PC-3 (cell line): ENCODE data around the gene PYM1. TPM values are rescaled to one million over a fixed set of nuclear protein-coding genes. Genes with fewer than 3 reads are reported as not detected.

Experiments
- total RNA-seq: library from RNA; depleted of rRNA; stranded (reverse); fragments of >200 nt; gene quantifications from 2 replicates; pipeline ENCODE4 v1.2.3, GENCODE V29; 2014; rRNA removed

PYM1 gene
- total RNA-seq, 1 experiment from 2014 or later, result 39.0 TPM

Other genes with a start within 250 kb of the PYM1 start
- 4.4 and 9.7 TPM in 2 replicates for gene ITGA7, start 220.0 kb downstream of the PYM1 start, total RNA-seq
- 63.5 and 90.8 TPM in 2 replicates for gene BLOC1S1, start 211.8 kb downstream of the PYM1 start, total RNA-seq
- gene RDH5, start 207.5 kb downstream of the PYM1 start, total RNA-seq, result 4.6 and 5.1 TPM in 2 replicates
- gene CD63, start 198.9 kb downstream of the PYM1 start, total RNA-seq, result 784 and 869 TPM in 2 replicates
- 7.1 and 17.4 TPM in 2 replicates for gene GDF11, start 184.8 kb downstream of the PYM1 start, total RNA-seq
- gene SARNP, start 110.2 kb downstream of the PYM1 start, total RNA-seq, result 103 and 108 TPM in 2 replicates
- gene ORMDL2, start 109.9 kb downstream of the PYM1 start, total RNA-seq, result 19.2 and 30.6 TPM in 2 replicates
- gene DNAJC14, start 98.3 kb downstream of the PYM1 start, total RNA-seq, result 45.1 and 47.4 TPM in 2 replicates
- gene MMP19, start 85.0 kb downstream of the PYM1 start, total RNA-seq, result 0.04 and 0.17 TPM in 2 replicates
- 27.2 and 41.5 TPM in 2 replicates for gene DGKA, start 3.3 kb upstream of the PYM1 start, total RNA-seq
- gene PMEL, start 38.1 kb upstream of the PYM1 start, total RNA-seq, result 0.35 and 2.0 TPM in 2 replicates
- 63.0 and 68.2 TPM in 2 replicates for gene CDK2, start 38.9 kb upstream of the PYM1 start, total RNA-seq
- 48.8 and 50.6 TPM in 2 replicates for gene RAB5B, start 46.2 kb upstream of the PYM1 start, total RNA-seq
- 18.0 and 33.9 TPM in 2 replicates for gene SUOX, start 69.4 kb upstream of the PYM1 start, total RNA-seq
- 1.0 and 2.8 TPM in 2 replicates for gene IKZF4, start 93.1 kb upstream of the PYM1 start, total RNA-seq
- 183 and 320 TPM in 2 replicates for gene RPS26, start 114.0 kb upstream of the PYM1 start, total RNA-seq
- 28.0 and 40.6 TPM in 2 replicates for gene ERBB3, start 152.3 kb upstream of the PYM1 start, total RNA-seq
- gene PA2G4, start 176.7 kb upstream of the PYM1 start, total RNA-seq, result 391 and 406 TPM in 2 replicates
- gene RPL41, start 188.7 kb upstream of the PYM1 start, total RNA-seq, result 3,106 and 3,551 TPM in 2 replicates
- 4.8 and 5.6 TPM in 2 replicates for gene ZC3H10, start 190.4 kb upstream of the PYM1 start, total RNA-seq
- 120 and 176 TPM in 2 replicates for gene ESYT1, start 200.4 kb upstream of the PYM1 start, total RNA-seq
- 153 and 178 TPM in 2 replicates for gene MYL6B, start 224.7 kb upstream of the PYM1 start, total RNA-seq
- 1,385 and 1,597 TPM in 2 replicates for gene MYL6, start 230.5 kb upstream of the PYM1 start, total RNA-seq